DMS114 treated with DMSO at 0.1 percent for 48 hours (cell line): ENCODE measurements around the gene JAK3.
"Not testable (repeated sequence)": the region's sequence is repeated elsewhere in the genome, so short reads cannot be mapped to it uniquely, and the experiment has no call there.

Source experiments
- DNase-seq: peaks from one replicate; lab custom pipeline; 2025; ENCODE audit not compliant: unreplicated experiment; lab: John Stamatoyannopoulos, UW

JAK3 gene

DNA sequence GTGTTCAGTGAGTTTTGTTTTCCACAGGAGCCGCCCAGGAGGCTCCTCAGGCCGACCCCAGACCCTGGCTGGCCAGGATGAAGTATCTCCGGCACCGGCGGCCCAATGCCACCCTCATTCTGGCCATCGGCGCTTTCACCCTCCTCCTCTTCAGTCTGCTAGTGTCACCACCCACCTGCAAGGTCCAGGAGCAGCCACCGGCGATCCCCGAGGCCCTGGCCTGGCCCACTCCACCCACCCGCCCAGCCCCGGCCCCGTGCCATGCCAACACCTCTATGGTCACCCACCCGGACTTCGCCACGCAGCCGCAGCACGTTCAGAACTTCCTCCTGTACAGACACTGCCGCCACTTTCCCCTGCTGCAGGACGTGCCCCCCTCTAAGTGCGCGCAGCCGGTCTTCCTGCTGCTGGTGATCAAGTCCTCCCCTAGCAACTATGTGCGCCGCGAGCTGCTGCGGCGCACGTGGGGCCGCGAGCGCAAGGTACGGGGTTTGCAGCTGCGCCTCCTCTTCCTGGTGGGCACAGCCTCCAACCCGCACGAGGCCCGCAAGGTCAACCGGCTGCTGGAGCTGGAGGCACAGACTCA is 40.0 kb downstream of the JAK3 start:
- no peak for DNase-seq

DNA sequence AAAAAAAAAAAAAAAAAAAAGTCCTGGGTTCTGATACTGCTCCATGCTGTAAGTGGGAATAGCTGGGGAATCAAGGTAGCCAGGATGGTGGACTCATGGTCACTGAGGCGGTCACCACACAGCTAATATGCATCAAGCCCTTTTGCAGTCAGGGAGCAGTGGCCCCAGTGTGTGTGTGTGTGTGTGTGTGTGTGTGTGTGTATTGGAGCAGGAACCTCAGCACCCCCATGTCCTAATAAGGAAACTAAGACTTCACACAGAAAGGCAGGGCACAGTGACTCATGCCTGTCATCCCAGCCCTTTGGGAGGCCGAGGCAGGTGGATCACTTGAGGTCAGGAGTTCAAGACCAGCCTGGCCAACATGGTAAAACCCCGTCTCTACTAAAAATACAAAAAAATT is 40.8 kb downstream of the JAK3 start:
- DNase-seq = no peak

DNA sequence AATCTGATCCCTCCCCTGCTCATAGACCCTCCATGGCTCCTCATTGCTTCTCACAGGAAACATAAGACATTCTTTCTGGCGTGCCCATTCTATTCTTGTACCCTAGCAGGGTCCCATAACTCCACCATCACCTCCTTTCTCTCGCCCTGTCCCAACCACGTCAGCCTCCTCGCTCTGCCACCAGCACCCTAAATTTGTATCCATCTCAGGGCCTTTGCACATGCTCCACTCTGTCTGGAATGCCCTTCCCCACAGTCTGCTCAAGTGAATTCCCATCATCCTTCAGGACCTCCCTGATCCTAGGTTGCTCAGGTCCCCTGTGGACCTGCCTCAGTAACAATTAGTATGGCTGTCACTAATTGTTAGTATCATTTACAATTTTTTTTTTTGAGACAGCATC is 42.4 kb downstream of the JAK3 start:
- no peak for DNase-seq

DNA sequence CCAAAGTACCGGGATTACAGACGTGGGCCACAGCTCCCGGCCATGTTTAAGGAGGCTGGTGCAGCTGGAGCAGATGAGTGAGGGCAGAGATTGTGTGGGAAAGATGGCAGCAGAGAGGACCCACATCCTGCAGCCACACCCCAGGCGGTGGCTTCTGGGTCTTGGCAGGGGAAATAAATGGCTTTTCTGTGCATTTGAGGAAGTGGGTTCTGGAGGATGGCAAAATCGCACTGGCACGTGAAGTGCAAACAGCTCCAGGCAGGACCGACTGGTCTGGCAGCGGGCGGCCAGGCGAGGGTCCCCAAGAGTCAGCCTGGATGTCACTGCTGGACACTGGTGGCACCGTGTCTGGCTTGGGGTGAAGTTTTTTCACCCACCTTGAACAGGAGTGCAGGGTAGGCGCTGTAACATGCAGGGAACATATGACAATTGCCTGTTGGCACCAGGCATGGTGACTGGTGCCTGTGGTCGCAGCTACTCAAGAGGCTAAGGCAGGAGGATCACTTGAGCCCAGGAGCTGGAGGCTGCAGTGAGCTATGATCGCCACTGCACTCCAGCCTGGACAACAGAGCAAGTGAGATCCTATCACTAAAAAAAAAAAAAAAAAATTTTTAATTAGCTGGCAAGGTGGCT is 44.4 kb downstream of the JAK3 start:
- no peak for DNase-seq

DNA sequence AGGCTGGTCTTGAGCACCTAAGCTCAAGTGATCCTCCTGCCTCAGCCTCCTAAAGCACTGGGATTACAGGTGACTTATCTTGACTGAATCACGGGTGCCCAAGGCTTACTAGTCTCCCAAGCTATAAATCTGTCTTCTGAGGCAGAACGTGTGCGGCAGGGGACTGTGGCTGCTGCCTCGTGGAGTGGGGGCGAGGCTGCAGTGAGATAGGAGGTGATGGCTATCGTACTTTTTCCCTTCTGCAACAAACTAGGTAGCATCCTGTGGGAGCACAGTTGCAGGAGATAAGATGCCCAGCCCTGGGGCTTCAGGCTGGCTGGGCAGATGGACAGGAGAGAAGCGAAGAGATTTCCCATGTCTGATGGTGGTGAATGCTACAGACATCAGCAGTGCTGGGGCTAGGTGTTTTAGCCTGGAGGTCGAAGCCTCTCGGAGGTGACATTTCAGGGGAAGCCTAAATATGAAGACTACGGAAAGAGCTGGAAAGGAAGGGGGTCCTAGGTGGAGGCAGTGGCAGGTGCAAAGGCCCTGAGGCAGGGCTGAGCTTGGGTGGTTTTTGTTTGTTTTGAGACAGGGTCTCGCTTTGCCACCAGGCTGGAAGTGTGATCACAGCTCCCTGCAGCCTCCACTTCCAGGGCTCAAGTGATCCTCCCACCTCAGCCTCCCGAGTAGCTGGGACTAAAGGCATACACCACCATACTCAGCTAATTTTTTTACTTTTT is 45.5 kb downstream of the JAK3 start:
- DNase-seq = no peak

DNA sequence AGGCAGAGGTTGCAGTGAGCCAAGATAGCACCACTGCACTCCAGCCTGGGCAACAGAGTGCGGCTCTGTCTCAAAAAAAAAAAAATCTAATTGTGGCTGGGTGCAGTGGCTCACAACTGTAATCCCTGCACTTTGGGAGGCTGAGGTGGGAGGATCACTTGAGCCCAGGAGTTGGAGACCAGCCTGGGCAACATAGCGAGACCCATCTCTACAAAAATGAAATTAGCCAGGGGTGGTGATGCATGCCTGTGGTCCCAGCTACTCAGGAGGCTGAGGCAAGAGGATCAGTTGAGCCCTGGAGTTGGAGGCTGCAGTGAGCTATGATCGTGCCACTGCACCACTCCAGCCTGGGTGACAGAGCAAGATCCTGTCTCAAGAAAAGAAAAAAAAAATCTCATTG is 49.2 kb downstream of the JAK3 start:
- DNase-seq = not testable (repeated sequence)

DNA sequence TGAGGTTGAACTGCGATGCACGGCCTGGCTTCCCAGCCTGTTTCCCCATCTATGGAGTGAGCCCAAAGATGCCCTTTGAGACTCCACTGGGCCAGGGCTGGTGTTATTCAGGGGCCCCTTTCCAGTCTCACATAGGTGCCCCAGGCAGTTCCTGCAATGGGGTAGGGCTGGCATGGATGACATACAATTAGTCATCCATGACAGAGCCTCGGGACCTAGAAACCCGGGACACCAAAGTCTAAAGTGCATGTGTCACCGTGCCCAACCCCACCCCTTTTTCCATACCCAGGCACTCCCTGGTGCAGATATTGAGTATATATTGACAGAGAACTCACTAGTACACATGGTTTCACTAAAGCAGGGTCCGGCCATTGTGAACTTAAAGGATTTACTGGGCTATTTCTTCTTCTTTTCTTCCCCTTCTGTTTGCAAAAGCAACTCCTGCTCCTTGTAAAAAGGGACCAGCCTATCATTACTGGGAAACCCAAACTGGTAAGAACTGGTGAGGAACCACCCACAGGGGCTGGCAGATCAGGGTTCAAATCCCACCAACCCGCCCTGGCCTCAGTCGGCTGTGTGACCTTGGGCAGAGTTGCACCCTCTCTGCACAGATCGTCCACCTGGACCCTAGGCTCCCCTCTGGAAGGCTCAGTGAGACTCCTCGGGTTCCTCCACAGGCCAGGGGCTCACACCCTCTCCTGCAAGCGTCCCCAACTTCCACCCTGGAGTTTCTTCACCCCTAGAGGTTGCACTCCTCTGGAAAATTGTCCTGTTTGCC is 50.2 kb downstream of the JAK3 start:
- no peak for DNase-seq

DNA sequence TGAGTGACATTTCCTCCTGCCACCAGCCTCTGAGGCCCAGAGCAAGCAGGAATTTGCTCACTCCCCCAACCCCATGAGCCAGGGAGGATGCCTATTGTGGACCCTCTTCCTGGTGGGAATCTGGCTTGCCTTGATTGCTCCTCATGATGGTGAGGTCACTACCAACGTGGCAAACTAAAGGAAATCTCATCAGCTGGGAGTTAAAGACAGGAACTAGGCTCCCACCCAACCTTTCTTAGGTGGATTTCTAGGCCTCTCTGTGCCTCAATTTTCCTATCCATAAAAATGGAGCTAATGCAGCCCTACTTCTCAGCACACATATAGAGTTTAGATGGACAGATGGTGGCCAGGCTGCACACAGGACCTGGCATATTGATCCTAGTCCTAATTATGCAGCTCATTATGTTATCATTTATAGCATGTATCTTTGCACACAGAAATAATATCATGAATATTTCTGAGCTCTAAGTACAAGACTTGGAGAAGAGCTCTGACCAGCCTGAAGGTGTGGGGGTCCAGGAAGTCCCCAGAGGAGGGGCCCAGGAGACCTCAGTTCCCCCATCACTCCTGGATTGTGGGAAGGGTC is 50.9 kb downstream of the JAK3 start:
- DNase-seq = no peak

DNA sequence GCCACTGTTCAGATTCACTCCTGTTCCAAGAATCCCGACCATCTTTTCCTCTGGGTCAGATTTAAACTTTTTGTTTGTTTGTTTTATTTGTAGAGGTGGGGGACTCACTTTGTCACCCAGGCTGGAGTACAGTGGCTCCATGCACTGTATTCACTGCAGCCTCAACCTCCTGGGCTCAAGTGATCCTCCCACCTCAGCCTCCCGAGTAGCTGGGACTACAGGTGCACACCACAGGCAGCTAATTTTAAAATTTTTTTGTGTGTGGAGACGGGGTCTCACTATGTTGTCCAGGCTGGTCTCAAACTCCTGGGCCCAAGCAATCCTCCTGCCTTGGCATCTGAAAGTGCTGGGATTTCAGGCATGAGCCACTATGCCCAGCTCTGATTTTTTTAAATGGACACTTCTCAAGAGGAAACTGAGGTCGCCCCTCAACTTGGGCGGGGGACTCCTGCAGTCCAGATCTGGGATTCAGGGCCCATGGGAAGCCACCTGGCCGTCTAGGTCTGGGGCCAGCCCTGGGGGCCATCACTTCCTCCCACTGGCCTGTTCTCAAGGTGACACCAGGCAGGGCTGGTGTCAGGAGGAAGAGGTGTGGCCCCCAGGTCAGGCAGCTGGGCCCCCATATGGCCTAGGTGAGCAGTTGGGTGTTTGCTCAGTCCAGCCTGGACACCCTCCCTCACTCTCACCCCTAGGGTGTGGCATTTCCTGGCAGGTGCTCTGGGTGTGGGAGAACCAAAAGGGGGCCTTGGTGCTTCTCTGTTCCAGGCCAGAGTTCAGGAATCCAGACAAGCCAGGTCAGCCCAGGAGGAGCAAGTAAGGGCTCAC is 51.6 kb downstream of the JAK3 start:
- DNase-seq = no peak

DNA sequence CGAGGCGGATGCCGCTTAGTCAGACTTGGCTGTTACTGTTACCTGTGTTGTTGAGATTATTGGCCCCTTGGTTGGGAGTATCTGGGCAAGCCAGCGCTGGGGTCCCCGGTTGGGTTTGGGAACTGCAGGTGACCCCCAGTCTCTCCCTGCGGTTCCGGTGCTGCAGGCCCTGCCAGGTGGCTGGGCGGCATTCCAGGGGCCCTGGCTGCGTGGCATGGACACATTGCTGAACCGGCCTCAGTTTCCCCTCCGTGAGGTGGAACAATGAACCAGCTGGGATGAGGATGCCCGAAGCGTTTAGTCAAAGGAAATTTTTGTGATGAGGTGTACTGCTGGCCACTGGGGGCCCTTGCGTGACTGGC is 52.3 kb downstream of the JAK3 start:
- DNase-seq = no peak

DNA sequence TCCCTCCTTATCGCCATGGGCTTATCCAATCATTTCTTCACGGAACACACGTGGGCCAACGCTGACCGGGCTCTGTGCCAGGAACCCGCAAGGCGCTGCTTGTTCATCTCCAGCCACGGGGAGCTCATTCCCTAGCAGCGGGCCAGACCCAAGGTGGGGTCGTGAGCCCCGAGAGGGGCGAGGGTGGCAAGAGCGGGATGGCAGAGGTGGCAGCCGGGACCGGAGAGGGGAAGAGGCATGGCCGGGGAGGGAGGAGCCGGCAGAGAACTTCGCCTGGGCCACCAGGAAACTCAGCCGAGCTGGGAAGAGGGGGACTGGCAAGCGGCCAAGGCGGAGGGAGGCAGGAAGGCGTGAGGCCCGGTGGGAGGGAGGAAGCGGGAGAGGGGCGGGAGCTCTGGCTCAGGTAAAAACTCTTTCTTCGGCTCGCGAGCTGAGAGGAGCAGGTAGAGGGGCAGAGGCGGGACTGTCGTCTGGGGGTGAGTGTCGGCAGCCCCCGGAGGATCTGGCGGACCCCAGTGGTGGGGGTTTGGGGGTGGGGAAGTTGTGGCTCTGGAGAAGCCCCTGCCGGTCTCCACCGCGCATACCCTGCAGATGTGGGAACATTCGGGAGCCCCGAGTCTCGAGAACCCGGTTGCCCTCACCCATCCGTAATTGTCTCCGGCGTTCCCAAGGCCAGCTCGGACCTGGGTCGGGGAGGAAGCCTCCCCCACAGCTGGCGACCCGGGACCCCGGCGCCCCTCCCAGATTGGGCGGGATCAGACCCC is 52.9 kb downstream of the JAK3 start, which contains the start of gene B3GNT3:
Gene B3GNT3, plus strand, starts transcription at position 408 of the 764 bp plus-strand sequence. CDS start 12,670 bp downstream, outside the sequence.
- no peak for DNase-seq

DNA sequence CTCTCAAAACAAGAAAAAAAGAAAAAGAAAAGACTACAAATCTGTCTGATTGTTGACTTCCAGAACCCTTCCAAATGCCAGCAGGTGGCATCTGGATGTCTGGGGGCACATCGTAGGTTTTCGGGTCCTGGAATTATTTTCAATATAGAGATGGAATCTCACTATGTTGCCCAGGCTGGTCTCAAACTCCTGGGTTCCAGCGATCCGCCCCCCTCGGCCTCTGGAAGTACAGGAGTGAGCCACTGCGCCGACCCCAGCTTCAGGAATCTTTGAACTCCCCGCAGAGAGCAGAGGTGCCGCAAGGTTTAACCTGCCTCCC is 53.4 kb downstream of the JAK3 start:
- no peak for DNase-seq

DNA sequence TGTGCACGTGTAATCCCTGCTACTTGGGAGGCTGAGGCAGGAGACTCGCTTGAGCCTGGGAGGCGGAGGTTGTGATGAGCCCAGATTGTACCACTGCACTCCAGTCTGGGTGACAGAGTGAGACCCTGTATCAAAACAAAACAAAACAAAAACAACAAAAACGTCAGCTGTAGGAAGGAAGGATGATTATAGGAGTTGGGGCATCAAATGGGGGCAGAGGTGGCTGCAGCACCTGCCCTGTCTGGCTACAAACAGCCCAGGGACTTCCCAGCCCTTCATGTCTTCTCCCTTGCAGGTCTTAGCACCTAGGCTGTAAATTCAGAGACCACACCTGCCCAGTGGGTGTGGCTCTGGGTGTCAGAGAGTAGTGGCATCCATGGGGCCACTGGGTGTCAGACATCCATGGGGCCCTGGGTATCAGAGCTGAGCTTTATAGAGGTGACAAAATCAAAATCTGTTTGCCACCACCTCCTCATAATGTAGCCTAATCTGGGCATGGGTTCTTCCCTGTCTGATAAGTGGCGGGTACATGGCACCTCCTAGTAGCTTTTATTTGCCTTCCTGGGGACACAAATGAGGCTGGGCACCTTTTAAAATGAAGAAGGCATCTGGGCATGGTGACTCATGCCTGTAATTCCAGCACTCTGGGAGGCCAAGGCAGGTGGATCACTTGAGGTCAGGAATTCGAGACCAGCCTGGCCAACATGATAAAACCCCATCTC is 57.6 kb downstream of the JAK3 start:
- DNase-seq = no peak

DNA sequence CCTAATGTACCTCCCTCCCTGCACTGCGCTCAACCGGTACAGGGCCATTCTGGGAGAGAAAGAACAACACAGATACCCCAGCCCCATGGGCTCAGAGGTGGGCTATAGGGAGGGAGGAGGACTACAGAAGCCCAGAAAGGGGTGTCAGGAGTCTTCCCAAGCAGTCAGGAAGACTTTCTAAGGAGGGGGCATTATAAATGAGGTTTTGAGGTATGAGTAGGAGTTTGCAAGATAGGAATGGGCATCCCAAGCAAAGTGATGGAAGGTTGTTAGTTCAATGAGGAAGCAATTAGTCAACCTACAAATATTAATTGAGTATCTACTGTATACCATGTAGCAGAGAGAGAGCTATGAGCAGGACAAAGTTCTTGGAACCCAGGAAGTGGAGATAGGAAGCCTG is 59.1 kb downstream of the JAK3 start:
- no peak for DNase-seq

DNA sequence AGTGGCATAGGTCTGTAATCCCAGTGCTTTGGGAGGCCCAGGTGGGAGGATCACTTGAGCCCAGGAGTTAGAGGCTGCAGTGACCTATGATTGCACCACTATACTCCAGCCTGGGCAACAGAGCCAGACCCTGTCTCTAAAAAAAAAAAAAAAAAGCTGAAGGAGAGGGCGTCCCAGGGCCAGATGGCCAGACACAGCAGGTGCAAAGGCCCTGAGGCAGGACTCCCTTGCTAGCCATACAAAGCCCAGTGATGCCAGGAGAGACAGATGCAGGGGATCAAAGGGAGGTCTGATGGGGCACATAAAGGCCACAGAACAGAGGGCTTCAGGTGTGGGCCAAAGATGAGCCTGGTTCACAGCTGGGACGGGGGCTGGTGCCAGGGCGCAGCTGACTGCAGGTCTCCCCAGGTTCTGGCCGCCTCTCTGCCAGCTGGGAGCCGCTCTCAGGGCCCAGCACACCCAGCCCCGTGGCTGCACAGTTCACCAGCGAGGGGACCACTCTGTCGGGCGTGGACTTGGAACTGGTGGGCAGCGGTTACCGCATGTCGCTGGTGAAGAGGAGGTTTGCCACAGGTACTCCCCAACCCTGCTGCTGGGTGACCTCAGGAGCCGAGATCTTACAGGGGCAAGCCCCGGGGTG is 60.4 kb downstream of the JAK3 start:
- DNase-seq = no peak

DNA sequence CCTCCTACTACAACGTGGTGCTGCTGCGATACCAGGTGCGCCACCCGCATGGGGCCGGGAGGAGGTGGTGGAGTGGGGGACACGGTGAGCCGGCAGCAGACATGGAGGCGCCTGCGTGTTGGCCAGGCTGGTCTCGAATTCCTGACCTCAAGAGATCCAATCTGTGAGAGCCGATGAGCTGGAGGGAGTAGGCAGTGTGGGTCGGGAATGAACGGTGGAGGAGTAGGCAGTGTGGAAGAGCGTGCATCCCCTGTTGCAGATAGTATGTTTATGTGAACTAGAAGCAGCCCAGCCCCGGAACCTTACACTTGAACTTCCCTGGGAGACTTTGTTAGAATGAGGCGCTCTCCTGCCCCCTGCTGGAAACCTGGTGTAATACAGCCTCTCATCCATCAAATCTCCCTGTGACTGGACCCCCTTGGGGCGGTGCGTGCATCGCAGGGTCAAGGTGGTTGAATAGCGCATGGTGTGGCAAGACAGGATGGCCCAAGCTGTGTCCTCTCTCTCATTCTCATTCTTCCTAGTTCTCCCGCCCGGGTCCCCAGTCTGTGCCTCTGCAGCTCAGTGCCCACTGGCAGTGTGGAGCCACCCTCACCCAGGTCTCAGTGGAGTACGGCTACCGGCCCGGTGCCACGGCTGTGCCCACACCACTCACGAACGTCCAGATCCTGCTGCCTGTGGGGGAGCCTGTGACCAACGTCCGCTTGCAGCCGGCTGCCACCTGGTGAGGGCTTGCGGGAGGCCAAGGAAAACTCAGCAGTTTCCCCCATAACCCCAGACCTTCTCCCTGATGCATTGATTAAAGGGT is 63.4 kb downstream of the JAK3 start:
- DNase-seq = peak; percentile 35

DNA sequence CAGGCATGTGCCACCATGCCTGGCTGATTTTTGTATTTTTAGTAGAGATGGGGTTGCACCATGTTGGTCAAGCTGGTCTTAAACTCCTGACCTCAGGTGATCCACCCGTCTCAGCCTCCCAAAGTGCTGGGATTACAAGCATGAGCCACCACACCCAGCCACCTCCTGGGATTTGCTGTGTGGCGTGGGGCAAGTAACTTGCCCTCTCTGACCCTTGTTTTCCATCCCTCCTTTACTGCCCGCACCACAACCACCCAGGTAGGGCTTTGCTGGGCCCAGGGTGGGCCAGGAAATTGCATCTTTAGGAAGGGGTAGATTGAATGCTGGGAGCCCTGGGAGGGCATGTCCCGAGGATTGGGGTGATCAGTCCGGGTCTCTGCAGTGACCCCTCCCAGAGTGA is 64.1 kb downstream of the JAK3 start:
- not testable (repeated sequence) for DNase-seq

DNA sequence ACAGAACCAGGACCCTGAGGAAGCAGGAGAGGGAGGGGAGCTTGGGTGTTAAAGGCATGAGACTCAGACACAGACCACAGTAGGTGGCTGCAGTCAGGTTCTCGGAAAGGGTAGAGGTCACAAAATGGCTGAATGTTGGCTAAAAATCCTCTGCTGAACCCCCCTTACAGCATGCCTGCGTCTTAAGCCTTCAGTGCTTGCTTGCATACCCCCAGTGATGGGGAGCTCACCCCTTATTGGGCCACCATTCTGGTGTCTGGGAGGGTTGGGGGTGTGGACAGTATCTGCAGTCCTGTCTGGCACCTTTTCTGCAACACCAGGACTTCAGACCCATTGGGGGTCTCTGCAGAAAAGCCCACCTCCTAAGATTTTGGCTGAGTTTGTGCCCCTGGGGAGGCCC is 67.0 kb downstream of the JAK3 start:
- no peak for DNase-seq
